GM12801 (cell line): ENCODE results near the gene MAMDC2.

Experiments used
- CTCF ChIP-seq: IDR thresholded peaks from one replicate; pipeline ENCODE4 v1.5.1; 2011; ENCODE audit warnings: control low read depth; ENCODE audit not compliant: insufficient read length; ENCODE audit errors: extremely low read depth

MAMDC2 gene

DNA sequence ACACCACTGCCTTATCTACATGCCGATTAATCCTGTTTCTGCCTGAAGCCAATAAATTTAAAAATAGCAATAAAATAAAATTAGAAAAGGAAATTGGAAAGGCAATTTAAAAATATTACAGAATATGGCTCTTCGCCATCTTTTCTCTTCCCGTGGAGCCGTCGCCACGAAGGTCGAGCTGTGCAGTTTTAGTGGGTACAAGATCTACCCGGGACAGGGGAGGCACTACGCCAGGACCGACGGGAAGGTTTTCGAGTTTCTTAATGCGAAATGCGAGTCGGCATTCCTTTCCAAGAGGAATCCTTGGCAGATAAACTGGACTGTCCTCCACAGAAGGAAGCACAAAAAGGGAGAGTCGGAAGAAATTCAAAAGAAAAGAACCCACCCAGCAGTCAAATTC, 173.4 kb downstream of the MAMDC2 start:
- TF ChIP-seq CTCF = no peak

- no peak for TF ChIP-seq CTCF
Measured at GRCh38 chr9:70218767-70219166, 175.1 kb downstream of the MAMDC2 start.

DNA sequence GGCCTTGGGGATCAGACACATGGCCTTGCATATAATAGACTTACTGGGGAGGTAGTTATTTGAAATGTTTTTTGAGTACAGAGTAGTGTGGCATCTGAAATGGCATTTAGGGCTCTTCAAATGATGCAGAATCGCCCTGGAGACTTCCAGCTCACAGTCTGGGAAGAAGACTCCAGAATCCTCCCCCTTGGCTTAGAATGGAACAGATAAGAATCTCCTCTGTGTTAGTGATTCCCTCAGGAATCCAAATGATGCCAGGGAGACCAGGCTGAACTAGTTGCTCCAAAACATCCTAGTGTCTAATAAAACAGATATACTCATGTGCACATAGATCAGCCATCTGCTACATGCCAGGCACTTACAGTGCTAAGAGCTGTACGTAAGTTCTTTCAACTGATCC, 176.6 kb downstream of the MAMDC2 start:
- TF ChIP-seq CTCF = no peak

DNA sequence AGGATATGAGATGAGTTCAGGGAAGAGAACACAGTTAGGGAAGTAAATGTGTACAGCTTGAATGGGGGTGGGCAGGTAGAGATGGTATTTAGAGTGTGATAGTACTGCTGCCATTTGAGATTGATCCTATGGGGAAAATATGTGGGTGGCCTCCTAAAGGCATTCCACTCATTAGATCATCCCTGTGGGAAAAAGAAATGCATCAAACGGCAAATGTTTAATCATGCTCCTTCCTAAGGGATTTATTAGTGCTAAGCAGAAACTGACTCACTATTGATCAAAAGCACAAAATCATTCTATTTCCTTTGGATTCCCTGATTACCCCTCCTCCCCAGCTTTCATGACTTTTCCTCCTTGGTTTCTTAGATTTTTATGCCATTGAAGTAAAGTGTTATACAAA, 178.7 kb downstream of the MAMDC2 start:
- TF ChIP-seq CTCF = no peak

- no peak for TF ChIP-seq CTCF
Measured at GRCh38 chr9:70228118-70228517, 184.5 kb downstream of the MAMDC2 start.

DNA sequence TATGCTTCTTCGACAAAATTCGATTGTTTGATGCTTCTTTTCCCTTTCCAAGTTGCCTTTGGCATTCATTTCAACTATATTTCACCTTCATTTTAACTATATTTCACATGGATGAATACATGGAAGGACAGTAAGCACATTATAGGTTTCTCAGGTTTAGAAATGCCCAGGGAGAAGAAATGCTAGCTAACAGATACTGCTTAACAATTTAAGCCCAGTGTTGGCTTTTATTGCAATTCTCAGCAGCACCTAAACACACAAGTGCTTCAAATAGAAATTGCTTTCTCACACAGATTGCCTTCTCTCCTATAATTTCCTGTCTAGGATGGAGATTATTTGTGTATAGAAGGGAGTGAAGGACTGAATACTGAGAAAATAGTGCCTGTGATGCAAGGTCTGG, 185.0 kb downstream of the MAMDC2 start:
- no peak for TF ChIP-seq CTCF

DNA sequence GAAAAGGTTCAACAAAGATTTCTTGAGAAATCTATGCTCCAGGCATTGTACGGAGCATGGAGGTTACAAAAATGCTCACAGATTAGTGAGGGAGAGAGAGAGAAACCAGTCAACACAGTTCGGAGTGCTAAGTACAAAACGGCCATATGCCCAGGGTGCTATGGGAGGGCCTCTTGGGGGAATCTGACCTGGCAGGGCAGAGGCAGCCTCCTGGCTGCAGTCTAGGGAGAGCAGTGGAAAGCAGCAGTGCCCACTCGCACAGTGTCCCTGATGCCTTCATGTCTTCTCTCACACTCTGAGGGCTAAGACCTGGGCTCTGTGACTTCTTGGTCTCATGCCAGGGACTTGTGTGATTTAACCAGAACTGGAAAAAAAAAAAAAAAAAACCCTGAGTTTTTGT, 185.4 kb downstream of the MAMDC2 start:
- no peak for TF ChIP-seq CTCF

GRCh38 chr9:70229579-70229978, 185.9 kb downstream of the MAMDC2 start:
- TF ChIP-seq CTCF = no peak
